GM12872 (cell line): ENCODE results near the gene HS6ST1.

ENCODE experiments used
- CTCF ChIP-seq: IDR thresholded peaks from 3 replicates; pipeline ENCODE4 v1.5.1; 2011; ENCODE audit warnings: low read depth, mild to moderate bottlenecking, low read length, moderate library complexity; ENCODE audit not compliant: insufficient read depth

Gene HS6ST1

GRCh38 chr2:128347171-128347558 is 28.5 kb upstream of the HS6ST1 start:
- no peak for TF ChIP-seq CTCF

- no peak for TF ChIP-seq CTCF
These were observed 27.9 kb upstream of the HS6ST1 start for GRCh38 chr2:128346291-128347170.

- TF ChIP-seq CTCF, result no peak
These were observed 26.9 kb upstream of the HS6ST1 start for GRCh38 chr2:128345436-128346165.

- no peak for TF ChIP-seq CTCF
These were observed 25.4 kb upstream of the HS6ST1 start for GRCh38 chr2:128344101-128344500.

GRCh38 chr2:128343459-128343858 is 24.8 kb upstream of the HS6ST1 start:
- no peak for TF ChIP-seq CTCF

- no peak for TF ChIP-seq CTCF
These were observed 23.9 kb upstream of the HS6ST1 start for GRCh38 chr2:128342550-128342949.

GRCh38 chr2:128341621-128342020 is 23.0 kb upstream of the HS6ST1 start:
- TF ChIP-seq CTCF, result no peak
